Measurements from ENCODE around the gene GAS7. TPM values are rescaled to one million over a fixed set of nuclear protein-coding genes. Genes with fewer than 3 reads are reported as not detected.

The GAS7 gene
- total RNA-seq, 1 donor from 2014 or later, result 2.9 TPM

DNA sequence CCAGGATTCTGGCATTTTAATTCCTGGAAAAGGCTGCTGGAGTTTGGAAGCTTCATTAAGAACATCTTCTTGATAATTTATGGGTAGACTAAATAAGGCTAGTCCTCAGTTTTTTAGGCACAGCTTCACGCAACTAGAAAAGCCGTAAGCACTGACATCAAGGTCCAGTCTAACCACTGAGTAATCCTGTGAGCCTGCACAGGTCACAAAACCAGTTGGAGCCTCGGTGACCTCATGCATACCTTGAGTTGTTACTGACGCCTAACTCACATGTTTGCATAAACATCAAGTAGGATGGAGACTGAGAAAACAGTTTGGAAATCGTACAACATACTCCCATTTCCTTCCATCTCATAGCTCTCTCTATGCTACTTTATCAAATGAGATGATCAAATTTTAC lies 229.5 kb downstream of the GAS7 start:
- H2AFZ ChIP-seq (replicated peaks), result no peak overlapping the region
- no peak overlapping the region for H3K4me2 ChIP-seq
- no peak overlapping the region for H3K4me3 Mint-ChIP-seq
- no peaks in the 10 kb centered on the region for H3K9me3 Mint-ChIP-seq
- H3K4me3 ChIP-seq, result no peak overlapping the region
- no peaks in the 10 kb centered on the region for H3K79me2 ChIP-seq (ENCODE audit: low read depth)
- no peak for TF ChIP-seq EZH2 (IDR thresholded peaks at IDR 0.05)
- TF ChIP-seq, protein P1, sequence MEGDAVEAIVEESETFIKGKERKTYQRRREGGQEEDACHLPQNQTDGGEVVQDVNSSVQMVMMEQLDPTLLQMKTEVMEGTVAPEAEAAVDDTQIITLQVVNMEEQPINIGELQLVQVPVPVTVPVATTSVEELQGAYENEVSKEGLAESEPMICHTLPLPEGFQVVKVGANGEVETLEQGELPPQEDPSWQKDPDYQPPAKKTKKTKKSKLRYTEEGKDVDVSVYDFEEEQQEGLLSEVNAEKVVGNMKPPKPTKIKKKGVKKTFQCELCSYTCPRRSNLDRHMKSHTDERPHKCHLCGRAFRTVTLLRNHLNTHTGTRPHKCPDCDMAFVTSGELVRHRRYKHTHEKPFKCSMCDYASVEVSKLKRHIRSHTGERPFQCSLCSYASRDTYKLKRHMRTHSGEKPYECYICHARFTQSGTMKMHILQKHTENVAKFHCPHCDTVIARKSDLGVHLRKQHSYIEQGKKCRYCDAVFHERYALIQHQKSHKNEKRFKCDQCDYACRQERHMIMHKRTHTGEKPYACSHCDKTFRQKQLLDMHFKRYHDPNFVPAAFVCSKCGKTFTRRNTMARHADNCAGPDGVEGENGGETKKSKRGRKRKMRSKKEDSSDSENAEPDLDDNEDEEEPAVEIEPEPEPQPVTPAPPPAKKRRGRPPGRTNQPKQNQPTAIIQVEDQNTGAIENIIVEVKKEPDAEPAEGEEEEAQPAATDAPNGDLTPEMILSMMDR (IDR thresholded peaks at IDR 0.05), result no peak
- TF ChIP-seq EZH2phosphoT487 (IDR thresholded peaks at IDR 0.05), result no peak
- peaks cover 16% of the 10 kb centered on the region for H3K4me1 ChIP-seq
- peaks cover 5% of the 10 kb centered on the region for H3K27me3 Mint-ChIP-seq (ENCODE audit: insufficient read depth, low read depth)
- peaks cover 11% of the 10 kb centered on the region for H3K4me1 Mint-ChIP-seq
- no peaks in the 10 kb centered on the region for H4K20me1 ChIP-seq (ENCODE audit: low read depth)
- no peaks in the 10 kb centered on the region for H3K36me3 Mint-ChIP-seq
- peaks cover 2% of the 10 kb centered on the region for H3F3A ChIP-seq (ENCODE audit: low read depth)
- no peak overlapping the region for H3K9ac ChIP-seq
- no peak for DNase-seq (ENCODE audit: low spot score)
- no peaks in the 10 kb centered on the region for H3K9me3 ChIP-seq (ENCODE audit: low read depth)
- H3K27ac Mint-ChIP-seq, result no peak overlapping the region
- no peaks in the 10 kb centered on the region for H3K36me3 ChIP-seq
- H3K27ac ChIP-seq, result no peak overlapping the region
- H3K27me3 ChIP-seq, result no peaks in the 10 kb centered on the region

DNA sequence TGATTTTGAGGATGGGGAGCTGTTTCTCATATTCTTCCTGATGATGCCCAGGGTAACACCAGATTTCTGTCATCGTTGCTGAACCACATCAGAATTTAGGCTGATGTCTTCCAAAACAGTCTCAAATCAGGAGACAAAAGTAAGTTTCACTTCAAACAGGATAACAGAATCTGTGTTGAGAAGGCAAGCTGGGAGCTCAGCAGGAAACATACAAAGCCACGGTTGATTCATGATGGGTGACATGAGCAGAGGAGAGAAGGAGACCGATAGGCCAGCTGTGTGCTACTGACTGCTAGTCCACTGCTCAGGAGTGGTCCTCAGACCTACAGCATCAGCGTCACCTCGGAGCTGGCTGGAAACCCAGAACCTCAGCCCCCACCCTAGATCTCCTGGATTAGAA lies 230.4 kb downstream of the GAS7 start:
- no peaks in the 10 kb centered on the region for H3K79me2 ChIP-seq (ENCODE audit: low read depth)
- H3K4me3 Mint-ChIP-seq, result no peak overlapping the region
- peaks cover 12% of the 10 kb centered on the region for H3K4me1 ChIP-seq
- H3K27me3 Mint-ChIP-seq (ENCODE audit: insufficient read depth, low read depth), result peaks cover 5% of the 10 kb centered on the region
- no peaks in the 10 kb centered on the region for H4K20me1 ChIP-seq (ENCODE audit: low read depth)
- H3K36me3 ChIP-seq, result no peaks in the 10 kb centered on the region
- no peak overlapping the region for H3K9ac ChIP-seq
- H3F3A ChIP-seq (ENCODE audit: low read depth), result peaks cover 2% of the 10 kb centered on the region
- DNase-seq (ENCODE audit: low spot score), result no peak
- no peaks in the 10 kb centered on the region for H3K27me3 ChIP-seq
- H3K9me3 ChIP-seq (ENCODE audit: low read depth), result no peaks in the 10 kb centered on the region
- H3K27ac Mint-ChIP-seq, result no peak overlapping the region
- TF ChIP-seq EZH2 (IDR thresholded peaks at IDR 0.05) (no peak), EZH2phosphoT487 (IDR thresholded peaks at IDR 0.05) (no peak)
- TF ChIP-seq, protein P1 (IDR thresholded peaks at IDR 0.05), result no peak
- no peak overlapping the region for H3K4me3 ChIP-seq
- H3K4me2 ChIP-seq, result no peak overlapping the region
- H3K27ac ChIP-seq, result no peak overlapping the region
- no peaks in the 10 kb centered on the region for H3K36me3 Mint-ChIP-seq
- H2AFZ ChIP-seq (replicated peaks), result no peak overlapping the region
- H3K9me3 Mint-ChIP-seq, result no peaks in the 10 kb centered on the region
- peaks cover 9% of the 10 kb centered on the region for H3K4me1 Mint-ChIP-seq

DNA sequence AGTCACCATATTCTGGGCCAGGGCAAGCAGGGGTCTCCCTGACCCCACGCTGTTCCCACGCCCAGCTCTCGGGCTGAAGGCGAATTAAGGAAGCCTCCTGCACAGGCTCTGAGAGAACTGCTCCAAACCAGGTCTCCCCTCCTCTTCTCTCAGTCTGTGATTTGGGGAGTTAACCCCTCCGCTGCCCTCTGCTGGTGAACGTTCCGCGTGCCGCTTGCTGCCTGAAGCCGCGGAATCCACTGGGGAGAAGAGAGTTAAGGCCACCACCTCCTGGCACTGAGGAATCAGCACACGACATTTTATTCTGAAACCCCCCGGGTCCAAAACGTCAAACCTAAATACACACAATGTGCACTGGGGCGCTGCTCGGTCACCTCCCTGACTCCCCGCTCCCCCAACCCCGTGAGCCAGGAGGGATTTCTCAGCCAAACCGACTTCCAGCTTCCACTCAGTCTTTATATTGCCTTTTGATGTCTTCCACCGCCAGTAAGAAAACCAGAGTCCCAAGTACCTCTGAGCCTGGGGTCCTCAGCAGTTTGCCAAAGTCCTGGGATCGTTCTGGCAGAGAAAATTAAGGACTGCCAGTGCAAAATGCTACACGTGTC lies 238.9 kb downstream of the GAS7 start:
- Mint-ChIP-seq H3K4me3 (peak overlapping the region; percentile 79), H3K27ac (peak overlapping the region; percentile 72), H3K9me3 (no peaks in the 10 kb centered on the region), H3K4me1 (peaks cover 19% of the 10 kb centered on the region), H3K36me3 (no peaks in the 10 kb centered on the region), H3K27me3 (ENCODE audit: insufficient read depth, low read depth) (peaks cover 9% of the 10 kb centered on the region)
- Histone ChIP-seq H3K4me1 (peaks cover 7% of the 10 kb centered on the region), H3K79me2 (ENCODE audit: low read depth) (no peaks in the 10 kb centered on the region), H3K4me3 (peak overlapping the region; percentile 47), H3K9ac (no peak overlapping the region), H2AFZ (replicated peaks) (peak overlapping the region; percentile 85), H3K4me2 (peak overlapping the region; percentile 88), H3F3A (ENCODE audit: low read depth) (peaks cover 6% of the 10 kb centered on the region), H3K36me3 (no peaks in the 10 kb centered on the region), H3K9me3 (ENCODE audit: low read depth) (no peaks in the 10 kb centered on the region), H3K27me3 (no peaks in the 10 kb centered on the region), H3K27ac (no peak overlapping the region), H4K20me1 (ENCODE audit: low read depth) (peaks cover 8% of the 10 kb centered on the region)
- TF ChIP-seq, protein P1 (IDR thresholded peaks at IDR 0.05), result peak; percentile 82
- TF ChIP-seq EZH2 (IDR thresholded peaks at IDR 0.05), result no peak
- peak; percentile 87 for DNase-seq (ENCODE audit: low spot score)
